Stimulated activated naive CD8-positive, alpha-beta T cell treated with anti-CD3 and anti-CD28 coated beads, Interleukin-15, Interleukin-2, amounts not matched to agents 100 ng/mL and 50 ng/mL, for 24 hours (primary cell): ENCODE data around the gene NUFIP1.
A peak's percentile ranks its signal among the peaks of the same experiment; 100 is the strongest.
"Not testable (repeated sequence)": the region's sequence is repeated elsewhere in the genome, so short reads cannot be mapped to it uniquely, and the experiment has no call there.

ENCODE experiments used
- H3K27ac Mint-ChIP-seq: one replicate; pipeline ENCODE4 v1.8.0; 2021; ENCODE audit warnings: mild to moderate bottlenecking, mixed read lengths
- H3K27me3 Mint-ChIP-seq: one replicate; pipeline ENCODE4 v1.8.0; 2021; ENCODE audit warnings: mixed read lengths
- H3K36me3 Mint-ChIP-seq: one replicate; pipeline ENCODE4 v1.8.0; 2021; ENCODE audit warnings: low read depth, mixed read lengths
- H3K4me1 Mint-ChIP-seq: one replicate; pipeline ENCODE4 v1.8.0; 2021; ENCODE audit warnings: low read depth, mixed read lengths
- H3K4me3 Mint-ChIP-seq: one replicate; pipeline ENCODE4 v1.8.0; 2021; ENCODE audit warnings: mild to moderate bottlenecking, mixed read lengths
- H3K9me3 Mint-ChIP-seq: one replicate; pipeline ENCODE4 v1.8.0; 2021; ENCODE audit warnings: mixed read lengths

NUFIP1 gene

DNA sequence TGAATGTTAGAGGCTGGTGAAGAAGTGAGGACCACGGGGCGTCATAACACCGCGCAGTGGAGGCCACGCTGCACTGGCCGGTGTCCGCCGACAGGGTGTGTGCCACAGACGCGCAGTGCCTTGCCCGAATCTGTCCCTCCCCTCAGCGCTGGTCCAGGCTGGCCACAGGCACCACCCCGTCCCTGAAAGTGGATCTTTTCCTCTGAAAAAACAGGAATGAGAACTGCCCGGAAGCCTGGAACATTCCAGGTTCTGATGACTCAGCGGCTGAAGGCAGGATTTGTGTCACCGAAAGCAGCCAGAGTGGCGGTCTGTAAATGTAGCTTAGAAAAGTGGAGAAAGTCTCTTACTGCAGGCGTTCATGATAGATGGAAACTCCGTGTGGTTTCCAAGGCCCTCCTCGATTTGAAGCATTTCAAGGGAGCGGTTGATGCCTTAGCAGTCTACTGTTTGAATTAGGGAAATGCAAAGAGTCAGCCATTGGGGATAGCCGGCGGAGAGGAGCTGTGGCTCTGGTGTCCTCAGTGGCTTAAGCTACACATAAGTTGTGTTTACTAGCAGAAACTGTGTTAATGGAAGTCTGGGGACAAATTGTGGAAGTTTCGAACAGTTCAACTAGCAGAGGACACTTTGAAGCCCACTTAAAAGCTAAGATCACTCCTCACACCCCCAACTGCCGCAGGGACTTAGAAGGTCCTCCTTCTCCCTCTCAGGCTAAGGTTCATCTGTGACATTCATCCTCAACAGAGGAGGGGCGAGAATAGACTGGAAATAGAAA, 70.8 kb downstream of the NUFIP1 start:
- H3K27me3 Mint-ChIP-seq: no peaks in the 10 kb centered on the region
- H3K9me3 Mint-ChIP-seq: no peaks in the 10 kb centered on the region
- H3K4me3 Mint-ChIP-seq: no peak overlapping the region
- H3K4me1 Mint-ChIP-seq: peaks cover 4% of the 10 kb centered on the region
- no peaks in the 10 kb centered on the region for H3K36me3 Mint-ChIP-seq
- H3K27ac Mint-ChIP-seq: no peak overlapping the region

DNA sequence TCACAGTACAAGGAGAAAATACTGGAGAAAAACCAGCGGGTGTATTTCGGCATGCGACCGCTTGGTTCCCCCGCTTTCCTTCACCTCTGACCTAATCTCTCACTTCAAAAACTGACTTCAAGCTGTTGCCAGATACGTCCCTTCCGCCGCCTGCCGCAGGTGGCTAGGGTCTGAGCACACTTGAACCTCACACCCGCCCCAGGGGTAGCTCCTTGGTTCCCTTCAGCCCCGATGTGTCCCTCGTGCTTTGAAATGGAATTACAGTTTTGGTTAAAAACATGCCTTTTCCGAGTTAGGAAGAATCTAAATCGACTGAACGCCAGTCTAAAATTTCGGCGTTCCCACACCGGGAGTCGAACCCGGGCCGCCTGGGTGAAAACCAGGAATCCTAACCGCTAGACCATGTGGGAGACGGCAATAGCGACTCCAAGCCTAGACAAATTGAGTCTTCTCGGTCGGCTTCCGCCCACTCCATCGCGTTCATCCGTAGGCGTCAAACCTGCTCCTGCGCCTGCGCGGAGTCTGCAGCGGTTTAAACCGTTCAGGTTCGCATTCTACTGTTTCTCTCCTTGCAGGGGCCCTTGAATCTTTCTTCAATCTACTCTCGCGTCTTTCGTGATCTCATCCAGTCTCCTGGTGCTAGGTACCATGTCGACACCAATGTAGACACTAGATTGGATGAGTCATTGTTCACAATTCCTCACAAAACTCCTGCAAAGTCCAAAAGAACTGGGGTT, 71.5 kb downstream of the NUFIP1 start:
- Mint-ChIP-seq H3K9me3 (no peaks in the 10 kb centered on the region), H3K4me3 (no peak overlapping the region), H3K36me3 (no peaks in the 10 kb centered on the region), H3K27me3 (no peaks in the 10 kb centered on the region), H3K27ac (no peak overlapping the region), H3K4me1 (peaks cover 4% of the 10 kb centered on the region)

DNA sequence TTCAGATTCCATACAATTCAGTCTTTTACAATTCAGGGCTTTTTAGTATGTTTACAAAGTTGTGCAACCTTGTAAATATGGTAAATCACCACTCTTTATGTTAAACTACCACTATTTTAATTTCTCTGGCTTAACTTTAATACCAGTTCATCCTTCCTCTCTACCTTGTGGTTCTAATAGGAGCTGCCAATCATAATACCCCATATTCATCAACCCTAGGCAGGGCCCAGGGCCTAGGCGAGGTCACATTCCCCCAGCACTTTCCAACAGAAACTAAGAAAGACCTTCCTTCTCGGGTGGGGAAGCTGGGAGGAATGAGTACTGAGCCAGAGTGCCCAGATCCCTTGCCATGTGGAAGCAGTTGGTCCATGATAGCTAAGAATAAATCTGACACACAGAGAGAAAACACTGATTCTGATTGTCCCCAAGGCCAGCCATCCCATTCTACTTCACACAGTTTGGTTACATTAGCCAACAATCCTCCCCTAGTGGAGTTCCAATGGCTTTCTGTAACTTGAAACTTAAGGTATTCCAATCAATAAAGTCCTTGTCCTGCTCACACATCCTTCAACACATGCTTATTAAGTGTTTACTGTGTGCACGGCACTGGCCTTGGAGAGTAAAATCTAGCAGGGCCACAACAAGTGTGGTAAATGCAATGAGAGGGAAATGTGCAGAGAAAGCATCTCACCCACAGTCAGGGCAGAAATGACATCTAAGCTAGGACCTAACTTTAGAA, 76.8 kb downstream of the NUFIP1 start:
- H3K9me3 Mint-ChIP-seq: peaks cover 5% of the 10 kb centered on the region
- H3K36me3 Mint-ChIP-seq: no peaks in the 10 kb centered on the region
- H3K4me3 Mint-ChIP-seq: no peak overlapping the region
- H3K4me1 Mint-ChIP-seq: peaks cover 4% of the 10 kb centered on the region
- H3K27ac Mint-ChIP-seq: no peak overlapping the region
- H3K27me3 Mint-ChIP-seq: peaks cover 7% of the 10 kb centered on the region

DNA sequence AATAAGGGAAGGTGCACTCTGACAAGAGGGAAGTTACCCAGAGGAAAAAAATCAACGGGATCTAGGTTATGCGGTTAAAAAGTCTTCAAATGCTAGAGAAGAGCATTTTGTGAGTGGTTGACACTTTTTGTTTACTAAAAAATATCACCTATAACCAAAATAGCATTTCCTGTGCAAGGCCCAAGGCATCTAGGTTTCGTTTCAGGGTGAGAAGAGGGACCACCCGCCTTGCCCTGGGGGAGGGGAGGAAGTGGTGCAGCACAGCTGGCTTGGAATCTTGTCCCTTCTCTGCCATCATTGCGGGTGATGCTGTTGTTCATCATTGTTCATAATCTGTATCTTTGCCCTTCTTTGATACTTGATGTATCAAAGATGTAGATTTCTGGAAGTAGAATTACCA, 80.6 kb downstream of the NUFIP1 start:
- no peak overlapping the region for H3K27ac Mint-ChIP-seq
- H3K36me3 Mint-ChIP-seq: no peaks in the 10 kb centered on the region
- peaks cover 5% of the 10 kb centered on the region for H3K9me3 Mint-ChIP-seq
- peaks cover 10% of the 10 kb centered on the region for H3K27me3 Mint-ChIP-seq
- H3K4me1 Mint-ChIP-seq: no peaks in the 10 kb centered on the region
- no peak overlapping the region for H3K4me3 Mint-ChIP-seq

DNA sequence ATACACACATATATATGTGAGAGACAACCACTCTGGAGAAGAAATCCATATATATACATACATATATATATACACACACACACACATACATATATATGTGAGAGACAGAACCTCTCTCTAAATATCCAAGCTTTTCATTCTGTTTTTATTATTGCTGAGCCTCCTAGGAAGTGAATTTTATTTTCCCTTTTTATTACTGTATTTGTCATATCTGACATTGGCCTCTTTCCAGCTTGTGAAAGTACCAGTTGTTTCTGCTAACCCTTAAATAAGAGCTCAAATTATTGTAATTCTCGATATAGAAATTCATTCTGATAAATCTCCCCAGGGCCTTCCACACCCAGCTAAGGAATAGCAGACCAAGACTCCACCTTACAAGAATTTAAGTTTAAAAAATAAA, 81.0 kb downstream of the NUFIP1 start:
- Mint-ChIP-seq H3K4me3 (no peak overlapping the region), H3K36me3 (no peaks in the 10 kb centered on the region), H3K9me3 (peaks cover 5% of the 10 kb centered on the region), H3K27ac (no peak overlapping the region), H3K27me3 (peaks cover 10% of the 10 kb centered on the region), H3K4me1 (no peaks in the 10 kb centered on the region)

DNA sequence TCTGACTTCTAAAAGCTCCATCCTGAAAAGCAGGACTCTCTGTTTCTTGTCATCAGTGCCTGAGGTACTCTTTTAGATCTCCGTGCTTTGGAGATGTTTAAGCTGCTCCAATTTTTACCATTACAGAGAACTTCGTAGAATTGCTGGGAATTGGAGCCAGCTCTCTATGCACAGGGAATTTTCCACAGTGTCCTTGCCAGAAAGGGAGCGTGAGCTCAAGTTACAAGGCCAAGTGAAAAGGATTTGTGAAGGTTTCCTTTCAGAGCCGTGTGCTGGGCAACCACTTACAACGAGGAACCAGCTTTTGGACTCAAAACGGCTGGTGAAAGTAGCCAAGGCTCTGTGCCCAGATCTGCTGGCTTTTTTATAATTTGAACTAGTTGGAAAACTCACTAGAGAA, 82.6 kb downstream of the NUFIP1 start:
- peaks cover 5% of the 10 kb centered on the region for H3K9me3 Mint-ChIP-seq
- H3K36me3 Mint-ChIP-seq: no peaks in the 10 kb centered on the region
- no peak overlapping the region for H3K27ac Mint-ChIP-seq
- no peaks in the 10 kb centered on the region for H3K4me1 Mint-ChIP-seq
- H3K4me3 Mint-ChIP-seq: no peak overlapping the region
- peaks cover 10% of the 10 kb centered on the region for H3K27me3 Mint-ChIP-seq

DNA sequence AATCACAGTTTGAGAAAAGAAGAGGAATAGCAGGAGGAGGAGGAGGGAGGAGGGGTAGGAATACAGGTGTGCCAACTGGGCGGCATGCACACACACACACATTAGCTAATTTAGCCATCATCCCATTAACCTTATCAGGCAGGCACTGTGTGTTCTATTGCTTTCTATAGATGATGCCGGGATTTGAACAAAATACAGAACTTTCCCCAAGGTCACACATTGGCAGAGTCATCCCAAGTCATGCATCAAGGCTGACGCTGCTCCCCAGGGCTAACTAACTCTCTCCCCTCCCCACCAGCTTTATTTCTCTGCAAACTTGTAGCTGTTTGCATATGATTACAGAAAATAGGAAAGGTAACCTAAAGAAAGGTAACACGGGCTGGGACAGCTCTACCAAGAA, 83.0 kb downstream of the NUFIP1 start:
- peaks cover 5% of the 10 kb centered on the region for H3K9me3 Mint-ChIP-seq
- H3K27ac Mint-ChIP-seq: no peak overlapping the region
- peaks cover 11% of the 10 kb centered on the region for H3K27me3 Mint-ChIP-seq
- no peaks in the 10 kb centered on the region for H3K36me3 Mint-ChIP-seq
- H3K4me1 Mint-ChIP-seq: no peaks in the 10 kb centered on the region
- H3K4me3 Mint-ChIP-seq: no peak overlapping the region

DNA sequence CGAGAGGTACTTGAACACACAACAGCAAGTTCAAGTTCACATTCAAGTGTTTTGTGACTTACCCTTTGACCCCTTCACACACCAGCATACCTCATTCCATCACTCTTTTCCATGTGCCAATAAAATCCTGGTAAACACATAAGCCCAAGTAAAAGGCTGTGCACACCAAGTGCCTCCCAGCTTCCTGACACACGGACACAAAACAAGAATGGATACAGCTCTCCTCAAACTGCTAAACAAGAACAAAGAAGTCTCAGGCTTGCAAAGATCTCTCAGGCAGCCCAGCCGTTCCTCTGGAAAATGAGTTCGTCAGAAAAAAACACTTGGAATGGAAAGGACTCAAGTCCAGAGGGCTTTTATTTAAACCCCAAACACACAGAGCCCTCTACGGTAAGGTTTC, 83.7 kb downstream of the NUFIP1 start:
- peaks cover 5% of the 10 kb centered on the region for H3K9me3 Mint-ChIP-seq
- no peak overlapping the region for H3K4me3 Mint-ChIP-seq
- no peak overlapping the region for H3K27ac Mint-ChIP-seq
- H3K36me3 Mint-ChIP-seq: no peaks in the 10 kb centered on the region
- peaks cover 16% of the 10 kb centered on the region for H3K27me3 Mint-ChIP-seq
- H3K4me1 Mint-ChIP-seq: no peaks in the 10 kb centered on the region

DNA sequence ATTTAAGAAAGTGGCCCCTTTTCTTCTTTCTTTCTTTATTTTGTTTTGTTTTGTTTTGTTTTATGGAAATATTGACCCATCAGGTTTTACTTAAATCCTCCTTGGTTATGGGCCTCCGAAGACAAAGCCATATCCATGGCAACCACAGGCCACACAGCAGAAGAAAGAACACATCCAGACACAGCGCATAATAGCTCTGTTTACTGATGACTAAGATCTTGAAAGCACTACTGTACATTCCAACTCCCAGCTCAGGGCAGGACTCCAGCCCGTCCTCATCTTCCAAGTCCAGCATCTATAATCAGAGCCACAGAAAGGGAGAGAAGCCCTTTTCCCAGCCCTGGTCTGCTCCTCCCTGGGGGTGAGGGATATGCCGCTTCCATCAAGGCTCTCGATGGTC, 84.3 kb downstream of the NUFIP1 start:
- Mint-ChIP-seq H3K4me1 (no peaks in the 10 kb centered on the region), H3K9me3 (peaks cover 3% of the 10 kb centered on the region), H3K27ac (no peak overlapping the region), H3K36me3 (no peaks in the 10 kb centered on the region), H3K27me3 (peaks cover 15% of the 10 kb centered on the region), H3K4me3 (no peak overlapping the region)

DNA sequence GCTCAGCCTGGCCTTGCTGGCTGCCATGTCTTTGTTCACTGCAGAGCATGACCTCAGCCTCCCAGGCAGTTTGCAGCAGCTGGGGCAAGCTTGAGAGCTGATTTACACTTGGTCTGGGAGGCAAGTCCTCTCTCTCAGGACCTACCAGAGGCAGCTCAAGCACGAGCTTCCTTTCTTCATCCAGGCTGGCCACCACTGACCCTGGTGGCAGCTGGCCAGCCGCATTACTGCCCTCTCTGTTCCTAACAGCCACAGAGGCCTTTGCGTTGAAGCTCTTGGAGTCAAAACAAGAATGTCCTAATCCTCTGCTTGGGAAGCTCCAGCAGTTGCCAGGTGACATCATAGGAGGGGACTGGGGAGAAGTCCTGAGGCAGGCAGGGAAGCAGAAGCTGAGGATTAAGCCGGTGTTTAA, 85.7 kb downstream of the NUFIP1 start:
- Mint-ChIP-seq H3K4me1 (no peaks in the 10 kb centered on the region), H3K27ac (no peak overlapping the region), H3K27me3 (peaks cover 14% of the 10 kb centered on the region), H3K4me3 (no peak overlapping the region), H3K9me3 (peaks cover 4% of the 10 kb centered on the region), H3K36me3 (no peaks in the 10 kb centered on the region)

DNA sequence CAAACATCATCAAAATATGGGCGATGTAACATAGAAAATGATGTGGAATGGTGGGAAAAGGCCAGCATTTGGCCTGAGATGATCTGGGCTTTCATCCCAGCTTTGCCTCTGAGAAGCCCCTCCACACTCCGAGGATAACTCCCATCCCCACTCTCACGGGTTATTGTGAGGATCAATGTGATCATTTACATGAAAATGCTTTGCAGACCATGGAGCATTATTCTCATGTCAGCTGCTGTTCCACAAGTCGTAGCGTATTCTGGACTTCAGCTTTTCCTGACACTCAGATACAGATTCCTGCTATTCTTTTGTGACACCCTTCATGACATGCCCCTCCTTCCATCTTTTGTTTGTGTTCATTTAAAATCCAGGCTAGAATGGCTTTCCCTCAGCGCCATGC, 86.5 kb downstream of the NUFIP1 start:
- Mint-ChIP-seq H3K4me3 (no peak overlapping the region), H3K27ac (no peak overlapping the region), H3K36me3 (no peaks in the 10 kb centered on the region), H3K9me3 (peaks cover 7% of the 10 kb centered on the region), H3K27me3 (peaks cover 18% of the 10 kb centered on the region), H3K4me1 (no peaks in the 10 kb centered on the region)

DNA sequence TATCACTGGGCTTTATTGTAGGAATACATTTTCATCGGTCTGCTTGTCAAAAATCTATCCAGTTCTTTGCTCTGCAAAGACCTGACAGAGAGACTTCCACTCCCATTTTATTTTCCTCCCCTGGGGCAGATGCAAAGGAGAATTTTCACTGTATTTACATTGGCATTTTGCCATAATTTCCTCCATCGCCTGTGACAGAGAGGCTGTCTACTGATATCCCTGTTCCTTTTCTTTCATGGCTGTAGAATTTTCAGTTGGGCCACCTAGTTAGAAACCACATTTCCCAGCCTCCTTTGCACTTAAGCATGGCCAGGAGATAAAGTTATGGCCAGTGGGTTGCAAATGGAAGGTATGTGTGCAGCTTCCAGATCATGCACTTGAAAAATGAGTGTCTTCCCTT, 89.3 kb downstream of the NUFIP1 start:
- Mint-ChIP-seq H3K4me1 (no peaks in the 10 kb centered on the region), H3K27me3 (peaks cover 18% of the 10 kb centered on the region), H3K36me3 (no peaks in the 10 kb centered on the region), H3K9me3 (peaks cover 7% of the 10 kb centered on the region), H3K4me3 (no peak overlapping the region), H3K27ac (no peak overlapping the region)

DNA sequence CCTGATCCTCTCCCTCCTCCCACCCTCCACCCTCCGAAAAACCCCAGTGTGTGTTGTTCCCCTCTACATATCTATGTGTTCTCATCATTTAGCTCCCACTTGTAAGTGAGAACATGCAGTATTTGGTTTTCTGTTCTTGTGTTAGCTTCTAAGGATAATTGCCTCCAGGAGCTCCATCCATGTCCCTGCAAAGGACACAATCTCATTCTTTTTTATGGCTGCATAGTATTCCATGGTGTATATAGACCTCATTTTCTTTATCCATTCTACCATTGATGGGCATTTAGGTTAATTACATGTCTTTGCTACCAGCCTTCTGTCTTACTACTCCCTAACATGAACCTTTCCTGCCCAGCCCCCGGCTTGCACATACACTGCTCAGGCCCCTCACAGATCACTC, 91.0 kb downstream of the NUFIP1 start:
- H3K4me3 Mint-ChIP-seq, H3K36me3 Mint-ChIP-seq, H3K9me3 Mint-ChIP-seq, H3K4me1 Mint-ChIP-seq: not testable (repeated sequence)
- peaks cover 15% of the 10 kb centered on the region for H3K27me3 Mint-ChIP-seq
- peak overlapping the region; percentile 27 for H3K27ac Mint-ChIP-seq

DNA sequence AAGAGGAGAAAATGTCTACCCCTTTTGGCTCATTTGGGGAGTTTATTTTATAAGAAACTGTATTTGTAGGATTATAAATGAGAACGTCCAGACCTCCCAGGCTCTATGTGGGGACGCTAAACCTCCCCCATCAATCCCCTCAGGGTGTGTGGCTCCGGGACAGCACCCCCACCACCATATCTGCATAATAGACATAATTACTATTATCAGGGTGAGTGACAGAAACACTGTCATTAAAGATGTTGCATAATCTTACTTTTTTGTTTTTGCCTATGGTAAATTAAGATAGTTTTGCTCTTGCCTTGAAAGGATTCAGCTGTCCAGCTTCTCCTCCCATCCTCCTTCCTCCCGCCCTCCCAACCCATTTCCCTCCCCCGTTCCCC, 93.3 kb downstream of the NUFIP1 start:
- peaks cover 11% of the 10 kb centered on the region for H3K27me3 Mint-ChIP-seq
- H3K36me3 Mint-ChIP-seq: no peaks in the 10 kb centered on the region
- H3K27ac Mint-ChIP-seq: no peak overlapping the region
- no peak overlapping the region for H3K4me3 Mint-ChIP-seq
- H3K9me3 Mint-ChIP-seq: peaks cover 7% of the 10 kb centered on the region
- no peaks in the 10 kb centered on the region for H3K4me1 Mint-ChIP-seq

DNA sequence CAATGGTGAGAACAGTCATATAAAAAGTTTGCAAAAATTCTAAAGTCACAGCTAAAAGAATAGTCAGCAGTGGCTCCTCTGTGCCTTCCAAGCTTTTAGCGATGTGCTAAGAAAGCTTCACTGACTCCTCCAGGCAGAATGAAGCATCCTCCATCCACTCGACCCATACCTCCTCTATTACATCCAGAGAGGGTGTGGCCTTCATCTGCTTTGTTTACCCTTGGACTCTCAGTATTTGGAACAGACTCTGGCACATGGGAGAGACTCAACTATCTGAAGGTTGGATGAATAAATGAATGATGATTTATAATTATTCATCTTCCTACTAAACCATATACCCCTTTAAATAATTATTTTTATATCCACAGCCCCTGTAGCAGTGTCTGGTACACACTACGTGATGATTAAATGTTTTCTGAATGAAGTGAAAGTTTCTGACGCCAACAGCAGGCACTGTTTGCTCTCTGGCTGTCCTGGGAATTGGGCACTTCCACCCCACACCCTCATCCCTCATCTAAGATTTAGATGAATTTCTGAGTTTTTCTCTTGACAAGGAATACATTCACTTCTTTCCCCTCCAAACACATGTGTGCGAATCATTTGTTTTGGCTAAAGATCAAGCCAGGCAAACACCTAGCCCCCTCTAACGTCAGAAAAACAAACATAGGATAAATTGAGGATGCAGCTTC, 93.9 kb downstream of the NUFIP1 start:
- Mint-ChIP-seq H3K27me3 (peaks cover 9% of the 10 kb centered on the region), H3K4me3 (no peak overlapping the region), H3K4me1 (no peaks in the 10 kb centered on the region), H3K9me3 (peaks cover 7% of the 10 kb centered on the region), H3K36me3 (no peaks in the 10 kb centered on the region), H3K27ac (no peak overlapping the region)
